Measurements from ENCODE around the gene TAF1L.

TAF1L gene

GRCh38 chr9:32596096-32596865 is 39.2 kb downstream of the TAF1L start:
- in situ Hi-C loops (cut with MboI; ENCODE audit: low sequenced_read_pairs): loop anchor here (10.0 kb wide), 1 partner anchor 369 kb away; no protein-coding TSS in a partner anchor

- in situ Hi-C loops (cut with MboI; ENCODE audit: low sequenced_read_pairs): loop anchor here (10.0 kb wide), 1 partner anchor 374 kb away; no protein-coding TSS in a partner anchor
These were observed 44.6 kb downstream of the TAF1L start for GRCh38 chr9:32590898-32591297.

- in situ Hi-C loops (cut with MboI; ENCODE audit: low sequenced_read_pairs): loop anchor here (10.0 kb wide), 1 partner anchor 374 kb away; no protein-coding TSS in a partner anchor
These were observed 45.0 kb downstream of the TAF1L start for GRCh38 chr9:32590476-32590875.

- in situ Hi-C loops (cut with MboI; ENCODE audit: low sequenced_read_pairs): no loop called here
These were observed 46.3 kb downstream of the TAF1L start for GRCh38 chr9:32589083-32589723.

GRCh38 chr9:32587901-32588300 is 47.6 kb downstream of the TAF1L start:
- in situ Hi-C loops (cut with MboI; ENCODE audit: low sequenced_read_pairs): no loop called here

GRCh38 chr9:32584784-32585183 is 50.7 kb downstream of the TAF1L start:
- in situ Hi-C loops (cut with MboI; ENCODE audit: low sequenced_read_pairs): no loop called here

GRCh38 chr9:32581512-32582143 is 53.8 kb downstream of the TAF1L start:
- in situ Hi-C loops (cut with MboI; ENCODE audit: low sequenced_read_pairs): no loop called here

GRCh38 chr9:32580631-32581300 is 54.7 kb downstream of the TAF1L start:
- in situ Hi-C loops (cut with MboI; ENCODE audit: low sequenced_read_pairs): no loop called here

GRCh38 chr9:32579706-32580331 is 55.6 kb downstream of the TAF1L start:
- in situ Hi-C loops (cut with MboI; ENCODE audit: low sequenced_read_pairs): loop anchor here (10.0 kb wide), 1 partner anchor 175 kb away; no protein-coding TSS in a partner anchor

Measured in HL-60/S4 treated with retinoic acid at 250 ng/mL for 4 days and 3 days (cell line).